CD4-positive, CD25-positive, alpha-beta regulatory T cell (primary cell): ENCODE measurements around the gene RAPGEF5. TPM values are rescaled to one million over a fixed set of nuclear protein-coding genes. Genes with fewer than 3 reads are reported as not detected.

Experiments
- ATAC-seq, 2 donors: fragments of 150-1000 bp; cut with Tn5 transposase; one replicate each; pipeline ENCODE4 v1.10.0; 2021; ENCODE audit warnings: low read depth in 2 of 2, moderate number of reproducible peaks in 2 of 2, moderate library complexity in 1 of 2
- DNase-seq, 3 donors: peaks; one replicate each; pipeline versions ENCODE4 v3.0.0 to v3.0.0-alpha.2; 2012 to 2022; ENCODE audit warnings: mixed read lengths in 1 of 3
- H3K27ac ChIP-seq: one replicate; pipeline ENCODE4 v1.7.0; 2013; ENCODE audit warnings: mild to moderate bottlenecking, low read length; ENCODE audit not compliant: insufficient read depth, poor library complexity, severe bottlenecking
- H3K27me3 ChIP-seq: one replicate; pipeline ENCODE4 v1.7.0; 2013; ENCODE audit warnings: low read length; ENCODE audit not compliant: control insufficient read depth, insufficient read depth
- H3K36me3 ChIP-seq: one replicate; pipeline ENCODE4 v1.7.0; 2013; ENCODE audit warnings: mild to moderate bottlenecking, low read length, moderate library complexity; ENCODE audit not compliant: control insufficient read depth, insufficient read depth
- H3K4me1 ChIP-seq: 2 replicates; pipeline ENCODE4 v1.7.0; 2013; ENCODE audit warnings: mild to moderate bottlenecking, low read length; ENCODE audit not compliant: insufficient read depth, control insufficient read depth, poor library complexity, severe bottlenecking
- H3K4me3 ChIP-seq: one replicate; pipeline ENCODE4 v1.7.0; 2013; ENCODE audit warnings: low read depth, mild to moderate bottlenecking, low read length, moderate library complexity
- H3K9me3 ChIP-seq, 2 experiments: 1 replicate in 1 of 2; 2 replicates in 1 of 2; pipeline ENCODE4 v1.7.0; 2013; ENCODE audit warnings: low read length in 2 of 2, mild to moderate bottlenecking in 1 of 2, moderate library complexity in 1 of 2; ENCODE audit not compliant: control insufficient read depth in 2 of 2
- H3K27ac Mint-ChIP-seq, 3 donors: one replicate each; pipeline ENCODE4 v1.8.0; 2020 to 2022; ENCODE audit warnings: mild to moderate bottlenecking in 3 of 3, mixed read lengths in 3 of 3, moderate library complexity in 2 of 3
- H3K27me3 Mint-ChIP-seq: one replicate; pipeline ENCODE4 v1.8.0; 2022; ENCODE audit warnings: mild to moderate bottlenecking, mixed read lengths
- H3K36me3 Mint-ChIP-seq: one replicate; pipeline ENCODE4 v1.8.0; 2020; ENCODE audit warnings: mixed read lengths
- H3K4me1 Mint-ChIP-seq, 4 donors: one replicate each; pipeline ENCODE4 v1.8.0; 2020 to 2022; ENCODE audit warnings: mixed read lengths in 4 of 4, mild to moderate bottlenecking in 1 of 4
- H3K4me3 Mint-ChIP-seq, 4 donors: one replicate each; pipeline ENCODE4 v1.8.0; 2020 to 2022; ENCODE audit warnings: mild to moderate bottlenecking in 4 of 4, mixed read lengths in 4 of 4, moderate library complexity in 3 of 4
- H3K9me3 Mint-ChIP-seq, 7 donors: one replicate each; pipeline ENCODE4 v1.8.0; 2020 to 2022; ENCODE audit warnings: mixed read lengths in 7 of 7, mild to moderate bottlenecking in 3 of 7, moderate library complexity in 2 of 7
- polyA plus RNA-seq, 4 donors: library from polyadenylated mRNA; unstranded; fragments of 300-500 nt; fragmentation: Illumina TruSeq; gene quantifications; one replicate each; pipeline ENCODE4 v1.2.3, GENCODE V29; 2021
- total RNA-seq: library from RNA; stranded (reverse); gene quantifications from one replicate; pipeline ENCODE4 v1.2.3, GENCODE V29; 2022

Gene RAPGEF5
- total and polyA plus RNA-seq, 5 donors from 2014 or later = not detected

DNA sequence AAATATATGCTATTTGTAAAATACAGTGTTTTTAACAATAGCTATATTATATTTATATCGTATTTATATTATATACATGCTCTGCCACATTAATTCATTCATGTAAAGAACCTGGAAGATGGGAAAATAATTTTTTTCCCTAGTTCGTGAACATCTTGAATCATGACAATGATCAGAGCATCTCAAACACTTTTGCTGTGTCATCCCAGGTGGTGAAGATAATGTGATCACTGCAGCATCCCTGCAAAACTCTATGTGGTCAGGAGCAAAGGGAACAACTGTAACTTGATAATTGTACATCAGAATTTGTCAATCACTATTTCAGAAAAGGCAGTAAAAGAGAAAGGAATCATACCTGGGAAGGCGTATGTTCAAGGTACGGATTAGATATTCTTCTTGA, 39.3 kb downstream of the RAPGEF5 start:
- DNase-seq (no peak), ATAC-seq (no peak)
- H3K36me3 Mint-ChIP-seq = no peaks in the 10 kb centered on the region
- H3K36me3 ChIP-seq = no peaks in the 10 kb centered on the region
- no peaks in the 10 kb centered on the region for H3K4me1 Mint-ChIP-seq
- H3K9me3 Mint-ChIP-seq = peaks cover 0 to 5% (median 0%) of the 10 kb centered on the region in 7 donors
- H3K27ac ChIP-seq = no peak overlapping the region
- H3K27me3 ChIP-seq = no peaks in the 10 kb centered on the region
- no peaks in the 10 kb centered on the region for H3K9me3 ChIP-seq
- H3K27ac Mint-ChIP-seq = no peak overlapping the region
- no peak overlapping the region for H3K4me3 Mint-ChIP-seq
- no peak overlapping the region for H3K4me3 ChIP-seq
- H3K27me3 Mint-ChIP-seq = no peaks in the 10 kb centered on the region
- no peaks in the 10 kb centered on the region for H3K4me1 ChIP-seq

DNA sequence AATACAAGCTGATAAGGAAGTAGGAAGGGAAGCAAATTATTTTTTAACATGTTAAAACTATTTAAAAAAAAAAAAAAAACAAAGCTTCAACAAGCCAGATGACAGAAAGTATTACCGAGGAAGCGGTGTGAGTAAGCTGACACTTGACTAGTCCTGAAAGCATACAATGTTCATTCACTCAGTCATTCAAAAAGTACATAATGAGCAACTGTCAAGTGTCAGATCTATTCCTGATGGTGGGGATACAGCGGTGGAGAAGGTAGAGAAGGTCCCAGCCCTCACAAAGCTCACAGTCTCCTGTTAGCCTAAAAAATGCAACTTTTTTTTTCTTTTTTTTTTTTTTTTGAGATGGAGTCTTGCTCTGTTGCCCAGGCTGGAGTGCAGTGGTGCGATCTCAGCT, 40.0 kb downstream of the RAPGEF5 start:
- H3K27me3 Mint-ChIP-seq = no peaks in the 10 kb centered on the region
- Histone ChIP-seq H3K27me3 (no peaks in the 10 kb centered on the region), H3K9me3 (no peaks in the 10 kb centered on the region), H3K36me3 (no peaks in the 10 kb centered on the region), H3K27ac (no peak overlapping the region), H3K4me3 (no peak overlapping the region), H3K4me1 (no peaks in the 10 kb centered on the region)
- ATAC-seq (no peak), DNase-seq (no peak)
- no peaks in the 10 kb centered on the region for H3K4me1 Mint-ChIP-seq
- H3K9me3 Mint-ChIP-seq = peaks cover 0 to 5% (median 0%) of the 10 kb centered on the region in 7 donors
- no peaks in the 10 kb centered on the region for H3K36me3 Mint-ChIP-seq
- H3K4me3 Mint-ChIP-seq = no peak overlapping the region
- no peak overlapping the region for H3K27ac Mint-ChIP-seq

DNA sequence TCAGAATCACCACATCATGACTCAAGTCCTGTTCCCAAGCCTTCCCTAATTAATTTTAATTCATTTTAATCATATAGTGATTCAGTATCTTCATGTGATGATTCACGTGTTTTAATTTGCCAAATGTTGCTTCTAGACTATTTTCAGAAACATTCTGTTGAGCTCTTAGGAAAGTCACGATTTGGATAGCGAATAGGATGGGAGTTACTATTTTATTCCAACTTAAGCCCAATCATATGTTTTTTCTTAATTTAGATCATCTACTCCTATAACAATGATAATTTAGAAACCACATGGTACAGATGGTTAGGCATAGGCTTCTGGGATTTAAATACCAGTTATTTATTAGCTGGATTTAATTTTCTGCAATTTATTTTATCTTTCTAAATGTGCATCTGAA, 49.1 kb downstream of the RAPGEF5 start:
- Mint-ChIP-seq H3K4me3 (no peak overlapping the region), H3K9me3 (peaks cover 0 to 5% (median 0%) of the 10 kb centered on the region in 7 donors)

DNA sequence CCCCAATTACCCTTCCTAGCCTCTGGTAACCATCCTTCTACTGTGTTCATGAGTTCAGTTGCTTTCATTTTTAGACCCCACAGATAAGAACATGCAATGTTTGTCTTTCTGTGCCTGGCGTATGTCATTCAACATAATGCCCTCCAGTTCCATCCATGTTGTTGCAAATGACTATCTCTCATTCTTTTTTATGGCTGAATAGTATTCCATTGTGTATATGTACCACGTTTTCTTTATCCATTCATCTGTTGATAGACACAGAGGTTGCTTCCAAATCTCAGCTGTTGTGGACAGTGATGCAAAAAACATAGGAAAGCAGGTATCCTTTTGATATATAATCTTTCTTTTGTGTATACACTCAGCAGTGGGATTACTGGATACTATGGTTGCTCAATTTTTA, 51.2 kb downstream of the RAPGEF5 start:
- Histone ChIP-seq H3K9me3 (no peaks in the 10 kb centered on the region), H3K27me3 (no peaks in the 10 kb centered on the region), H3K4me3 (no peak overlapping the region), H3K4me1 (no peaks in the 10 kb centered on the region), H3K36me3 (no peaks in the 10 kb centered on the region), H3K27ac (no peak overlapping the region)
- peaks cover 0 to 5% (median 0%) of the 10 kb centered on the region in 7 donors for H3K9me3 Mint-ChIP-seq
- DNase-seq (no peak), ATAC-seq (no peak)
- H3K27me3 Mint-ChIP-seq = no peaks in the 10 kb centered on the region
- no peak overlapping the region for H3K4me3 Mint-ChIP-seq
- H3K27ac Mint-ChIP-seq = no peak overlapping the region
- H3K36me3 Mint-ChIP-seq = no peaks in the 10 kb centered on the region
- no peaks in the 10 kb centered on the region for H3K4me1 Mint-ChIP-seq

More for the DNA sequence above, 49.1 kb downstream of the RAPGEF5 start:
- H3K27ac Mint-ChIP-seq = no peak overlapping the region
- H3K27me3 Mint-ChIP-seq = no peaks in the 10 kb centered on the region
- no peak for ATAC-seq
- H3K4me1 Mint-ChIP-seq = no peaks in the 10 kb centered on the region
- H3K27ac ChIP-seq = no peak overlapping the region
- DNase-seq = no peak
- no peaks in the 10 kb centered on the region for H3K36me3 Mint-ChIP-seq
- H3K4me1 ChIP-seq = no peaks in the 10 kb centered on the region
- no peaks in the 10 kb centered on the region for H3K27me3 ChIP-seq
- no peaks in the 10 kb centered on the region for H3K9me3 ChIP-seq
- no peak overlapping the region for H3K4me3 ChIP-seq
- H3K36me3 ChIP-seq = no peaks in the 10 kb centered on the region

DNA sequence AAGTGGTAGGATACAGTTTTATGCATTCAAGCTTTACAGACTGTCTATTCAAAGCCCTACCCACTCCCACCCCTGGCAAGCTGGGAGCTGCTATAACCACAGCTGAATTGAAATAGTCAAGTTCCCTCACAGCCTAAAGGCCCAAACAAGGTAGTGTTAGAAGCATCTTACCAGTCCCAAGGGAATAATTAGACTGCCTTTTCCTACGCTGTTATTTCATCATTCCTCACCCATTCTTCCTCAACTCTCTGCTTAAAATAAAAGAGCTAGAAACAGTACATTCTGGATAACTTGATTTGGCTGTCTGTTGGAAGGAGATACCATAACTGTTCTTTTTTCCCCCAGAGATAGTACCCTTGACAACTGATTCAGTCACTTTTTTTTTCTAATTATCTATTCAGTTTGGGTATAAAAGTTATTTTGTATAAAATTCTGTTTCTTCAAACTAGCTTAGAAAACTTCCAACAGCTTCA, 54.0 kb downstream of the RAPGEF5 start:
- no peaks in the 10 kb centered on the region for H3K36me3 ChIP-seq
- H3K9me3 Mint-ChIP-seq = peaks cover 0 to 5% (median 1%) of the 10 kb centered on the region in 7 donors
- no peaks in the 10 kb centered on the region for H3K27me3 ChIP-seq
- DNase-seq = no peak
- no peak overlapping the region for H3K4me3 ChIP-seq
- H3K9me3 ChIP-seq = no peaks in the 10 kb centered on the region
- H3K36me3 Mint-ChIP-seq = no peaks in the 10 kb centered on the region
- H3K27ac Mint-ChIP-seq = no peak overlapping the region
- no peaks in the 10 kb centered on the region for H3K27me3 Mint-ChIP-seq
- H3K4me1 Mint-ChIP-seq = no peaks in the 10 kb centered on the region
- no peak overlapping the region for H3K27ac ChIP-seq
- ATAC-seq = no peak
- H3K4me3 Mint-ChIP-seq = no peak overlapping the region
- no peaks in the 10 kb centered on the region for H3K4me1 ChIP-seq

DNA sequence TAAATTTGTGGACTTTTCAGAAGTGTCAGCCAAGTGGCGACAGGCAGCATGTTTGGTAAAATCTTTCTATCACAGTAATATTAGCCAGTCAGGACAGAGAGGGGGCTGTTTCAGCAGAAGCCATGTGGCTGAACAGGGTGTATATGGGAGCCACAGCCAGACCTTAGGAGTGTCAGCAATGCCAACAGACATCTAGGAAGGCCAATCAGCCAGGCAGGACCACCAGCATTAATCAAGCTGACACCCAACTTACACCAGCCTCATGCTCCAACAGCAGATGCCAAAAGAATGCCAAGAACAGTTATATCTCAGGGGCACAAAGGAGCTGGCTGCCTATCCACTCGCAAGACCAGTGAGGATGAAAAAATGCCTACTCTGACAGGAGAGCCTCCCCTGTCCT, 54.8 kb downstream of the RAPGEF5 start:
- H3K36me3 ChIP-seq = no peaks in the 10 kb centered on the region
- H3K4me3 Mint-ChIP-seq = no peak overlapping the region
- H3K36me3 Mint-ChIP-seq = no peaks in the 10 kb centered on the region

DNA sequence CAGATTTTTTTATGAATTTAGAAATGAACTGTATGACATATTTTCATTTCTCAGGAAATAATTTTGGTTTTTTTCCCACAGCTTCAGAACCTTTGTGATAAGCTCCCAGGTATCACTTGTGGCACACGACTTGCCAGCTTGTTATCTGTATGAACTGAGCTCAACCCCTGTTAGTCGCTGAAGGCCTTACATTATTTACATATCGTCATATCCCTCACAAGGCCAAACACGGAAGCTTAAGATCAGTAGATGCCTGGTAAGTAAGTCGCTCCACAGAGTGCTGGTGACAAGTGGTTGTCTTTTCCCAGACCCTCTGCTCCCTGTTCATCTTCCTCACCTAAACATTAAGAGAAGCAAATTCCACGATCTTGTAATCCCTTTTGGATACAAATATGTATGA, 55.2 kb downstream of the RAPGEF5 start:
- no peak overlapping the region for H3K4me3 Mint-ChIP-seq
- H3K36me3 Mint-ChIP-seq = no peaks in the 10 kb centered on the region
- DNase-seq = no peak
- H3K27ac Mint-ChIP-seq = no peak overlapping the region
- no peaks in the 10 kb centered on the region for H3K27me3 Mint-ChIP-seq
- H3K27ac ChIP-seq = no peak overlapping the region
- H3K4me1 ChIP-seq = no peaks in the 10 kb centered on the region
- ATAC-seq = no peak
- H3K9me3 Mint-ChIP-seq = peaks cover 0 to 5% (median 0%) of the 10 kb centered on the region in 7 donors
- H3K4me3 ChIP-seq = no peak overlapping the region
- H3K4me1 Mint-ChIP-seq = no peaks in the 10 kb centered on the region
- no peaks in the 10 kb centered on the region for H3K9me3 ChIP-seq
- no peaks in the 10 kb centered on the region for H3K27me3 ChIP-seq
- no peaks in the 10 kb centered on the region for H3K36me3 ChIP-seq

More for the DNA sequence above, 54.8 kb downstream of the RAPGEF5 start:
- Histone ChIP-seq H3K4me1 (no peaks in the 10 kb centered on the region), H3K27ac (no peak overlapping the region), H3K9me3 (no peaks in the 10 kb centered on the region), H3K27me3 (no peaks in the 10 kb centered on the region), H3K4me3 (no peak overlapping the region)
- no peaks in the 10 kb centered on the region for H3K4me1 Mint-ChIP-seq
- no peak overlapping the region for H3K27ac Mint-ChIP-seq
- DNase-seq (no peak), ATAC-seq (no peak)
- no peaks in the 10 kb centered on the region for H3K27me3 Mint-ChIP-seq
- peaks cover 0 to 5% (median 1%) of the 10 kb centered on the region in 7 donors for H3K9me3 Mint-ChIP-seq

DNA sequence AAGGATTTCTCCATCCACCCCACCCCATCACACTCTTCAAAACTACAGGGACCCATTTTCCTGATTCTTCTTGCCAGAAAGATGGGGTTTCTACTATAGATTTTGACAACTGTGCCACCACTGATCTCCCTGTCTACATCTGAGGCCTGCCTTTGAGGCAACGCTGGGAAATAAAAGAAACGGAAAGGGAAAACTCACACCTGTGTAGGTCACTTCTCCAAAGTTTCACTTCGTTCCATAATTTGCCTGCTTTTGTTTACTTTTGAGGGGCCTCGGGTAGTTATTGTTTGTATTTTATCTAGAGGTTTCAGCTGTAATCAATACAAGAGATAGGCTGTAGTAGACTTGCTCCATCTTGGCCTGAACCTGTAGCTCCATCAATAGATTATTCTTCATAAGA, 56.1 kb downstream of the RAPGEF5 start:
- H3K36me3 Mint-ChIP-seq = no peaks in the 10 kb centered on the region
- H3K4me3 Mint-ChIP-seq = no peak overlapping the region
- no peaks in the 10 kb centered on the region for H3K4me1 Mint-ChIP-seq
- H3K27me3 Mint-ChIP-seq = peaks cover 4% of the 10 kb centered on the region
- DNase-seq = no peak
- peaks cover 0 to 2% (median 0%) of the 10 kb centered on the region in 7 donors for H3K9me3 Mint-ChIP-seq
- H3K27ac Mint-ChIP-seq = no peak overlapping the region
- no peak overlapping the region for H3K4me3 ChIP-seq
- no peaks in the 10 kb centered on the region for H3K4me1 ChIP-seq
- no peak overlapping the region for H3K27ac ChIP-seq
- no peak for ATAC-seq
- no peaks in the 10 kb centered on the region for H3K9me3 ChIP-seq
- H3K36me3 ChIP-seq = no peaks in the 10 kb centered on the region
- H3K27me3 ChIP-seq = no peaks in the 10 kb centered on the region
